Transverse colon (tissue), 4 donors: Measurements from ENCODE around the gene ADD1. TPM values are rescaled to one million over a fixed set of nuclear protein-coding genes. Genes with fewer than 3 reads are reported as not detected.
"Not testable (repeated sequence)": the region's sequence is repeated elsewhere in the genome, so short reads cannot be mapped to it uniquely, and the experiment has no call there.

Experiments used
- DNase-seq: peaks from one replicate; pipeline ENCODE4 v3.0.0-alpha.2; 2019
- H3K27ac ChIP-seq, 4 donors: fragments of 200-600 bp; sonication (generic); 2 replicates each; pipeline ENCODE4 v1.5.1; 2016 to 2018; ENCODE audit warnings: inconsistent platforms in 4 of 4
- H3K27me3 ChIP-seq: fragments of 200-600 bp; sonication (generic); 2 replicates; pipeline ENCODE4 v1.5.1; 2017; ENCODE audit warnings: inconsistent platforms
- H3K36me3 ChIP-seq, 4 donors: fragments of 200-600 bp; sonication (generic); 2 replicates each; pipeline ENCODE4 v1.5.1; 2017 to 2019; ENCODE audit warnings: inconsistent platforms in 4 of 4
- H3K4me1 ChIP-seq, 4 donors: fragments of 200-600 bp; sonication (generic); 2 replicates each; pipeline ENCODE4 v1.5.1; 2017 to 2020; ENCODE audit warnings: inconsistent platforms in 4 of 4
- H3K4me3 ChIP-seq, 4 donors: fragments of 200-600 bp; sonication (generic); 1 replicate in 1 of 4; 2 replicates in 3 of 4; pipeline versions ENCODE4 v1.5.1 to v1.6.1; 2017 to 2019; ENCODE audit warnings: inconsistent platforms in 4 of 4
- H3K9me3 ChIP-seq, 2 donors: fragments of 200-600 bp; sonication (generic); 2 replicates each; pipeline ENCODE4 v1.5.1; 2017 to 2019; ENCODE audit warnings: inconsistent platforms in 2 of 2
- CTCF ChIP-seq, 5 experiments: fragments of 200-600 bp in 3 of 5; fragments of 450-650 bp in 2 of 5; sonication (generic) in 3 of 5; IDR thresholded peaks; 1 replicate in 2 of 5; 2 replicates in 3 of 5; pipeline ENCODE4 v1.5.1; 2016 to 2017; ENCODE audit warnings: antibody characterized with exemption in 5 of 5, inconsistent platforms in 3 of 5, mild to moderate bottlenecking in 2 of 5, moderate library complexity in 1 of 5
- EP300 ChIP-seq: sonication (generic); formaldehyde crosslinking; IDR thresholded peaks from one replicate; pipeline ENCODE4 v1.6.1; 2017; ENCODE audit warnings: antibody characterized with exemption, low read depth
- POLR2A ChIP-seq: fragments of 450-650 bp; IDR thresholded peaks from one replicate; pipeline ENCODE4 v1.6.1; 2016; ENCODE audit warnings: antibody characterized with exemption, mild to moderate bottlenecking, moderate library complexity
- POLR2AphosphoS5 ChIP-seq, 3 donors: sonication (generic); formaldehyde crosslinking; IDR thresholded peaks; one replicate each; pipeline ENCODE4 v1.6.1; 2016; ENCODE audit warnings: antibody characterized with exemption in 3 of 3
- WGBS, 2 donors: methylation state at CpG; one replicate each; pipeline ENCODE4 v1.1.5; 2018; ENCODE audit warnings: low coverage in 1 of 2; 5-methylcytosine and 5-hydroxymethylcytosine counted together
- in situ Hi-C, 4 donors: fragments of 200-750 bp; cut with MboI; loops; one replicate each; pipeline versions ENCODE4 v1.15.0 to v1.15.1; 2017; ENCODE audit warnings: low sequenced_read_pairs in 3 of 4, low pct_ligation_motif_present in 1 of 4, low pct_unique_long_range_greater_than_20kb in 1 of 4
- intact Hi-C: fragments of 100-400 bp; cut with DNase I; formaldehyde crosslinking; loops from one replicate; pipeline ENCODE4 v1.15.1; 2023; ENCODE audit warnings: low total_unique reads
- total RNA-seq, 4 donors: library from RNA; depleted of rRNA; stranded (reverse); fragments of >200 nt; gene quantifications; one replicate each; pipeline ENCODE4 v1.1.0, GENCODE V29; 2016

ADD1 gene
- total RNA-seq, 4 donors from 2014 or later = 218 to 392 (median 299) TPM

DNA sequence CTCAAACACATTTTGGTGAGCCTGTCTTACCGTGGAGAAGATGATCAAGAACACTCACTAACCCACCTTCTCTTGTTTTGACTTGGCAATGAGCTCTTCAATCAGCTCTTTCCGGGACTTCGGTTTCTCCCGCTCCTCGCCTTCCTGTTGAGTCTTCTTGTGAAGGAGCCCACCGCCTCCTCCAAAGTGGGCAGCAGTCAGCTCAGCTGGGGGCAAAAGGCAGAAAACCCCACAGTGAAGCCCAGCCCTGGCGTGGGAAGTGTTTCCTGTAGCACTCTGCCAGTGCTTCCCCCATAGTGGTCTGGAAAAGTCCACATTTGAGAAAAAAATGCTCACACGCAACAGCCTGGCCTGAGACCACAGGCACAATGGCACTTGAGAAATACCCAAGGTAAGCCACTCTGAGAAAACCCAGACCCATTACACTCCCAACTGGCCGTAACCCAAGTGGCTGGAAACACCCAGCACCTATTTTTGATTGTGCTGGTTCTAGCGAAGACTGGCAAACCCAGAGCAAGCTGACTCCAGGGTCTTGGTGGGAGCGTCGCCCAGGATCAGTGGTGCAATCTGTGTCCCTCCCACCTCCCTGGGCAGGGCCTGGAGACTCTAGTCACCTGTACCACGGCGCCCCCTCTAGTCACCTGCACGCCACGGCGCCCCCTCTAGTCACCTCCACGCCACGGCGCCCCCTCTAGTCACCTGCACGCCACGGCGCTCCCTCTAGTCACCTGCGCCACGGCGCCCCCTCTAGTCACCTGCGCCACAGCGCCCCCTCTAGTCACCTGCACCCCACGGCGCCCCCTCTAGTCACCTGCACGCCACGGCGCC, 110.9 kb downstream of the ADD1 start:
- in situ Hi-C loops (loop anchor here in 1 of 4 donors (10.0 kb wide), 1 partner anchor 190 kb away; no protein-coding TSS in a partner anchor), intact Hi-C loops (no loop called here)
- peaks cover 0 to 5% (median 0%) of the 10 kb centered on the region in 4 donors for H3K4me1 ChIP-seq
- 68 to 100% methylated on average over 1 to 27 of the region's 33 CpGs for WGBS, 2 donors
- no peak for TF ChIP-seq POLR2AphosphoS5 (IDR thresholded peaks at IDR 0.05)
- TF ChIP-seq EP300 = no peak
- TF ChIP-seq CTCF (IDR thresholded peaks at IDR 0.05) = peak in 1 of 5 experiments; percentile 6
- TF ChIP-seq POLR2A = no peak
- H3K27me3 ChIP-seq = no peaks in the 10 kb centered on the region
- no peak for DNase-seq
- no peak overlapping the region for H3K27ac ChIP-seq
- H3K36me3 ChIP-seq = peaks cover 0 to 56% (median 30%) of the 10 kb centered on the region in 4 donors
- no peaks in the 10 kb centered on the region for H3K9me3 ChIP-seq
- H3K4me3 ChIP-seq = no peak overlapping the region

DNA sequence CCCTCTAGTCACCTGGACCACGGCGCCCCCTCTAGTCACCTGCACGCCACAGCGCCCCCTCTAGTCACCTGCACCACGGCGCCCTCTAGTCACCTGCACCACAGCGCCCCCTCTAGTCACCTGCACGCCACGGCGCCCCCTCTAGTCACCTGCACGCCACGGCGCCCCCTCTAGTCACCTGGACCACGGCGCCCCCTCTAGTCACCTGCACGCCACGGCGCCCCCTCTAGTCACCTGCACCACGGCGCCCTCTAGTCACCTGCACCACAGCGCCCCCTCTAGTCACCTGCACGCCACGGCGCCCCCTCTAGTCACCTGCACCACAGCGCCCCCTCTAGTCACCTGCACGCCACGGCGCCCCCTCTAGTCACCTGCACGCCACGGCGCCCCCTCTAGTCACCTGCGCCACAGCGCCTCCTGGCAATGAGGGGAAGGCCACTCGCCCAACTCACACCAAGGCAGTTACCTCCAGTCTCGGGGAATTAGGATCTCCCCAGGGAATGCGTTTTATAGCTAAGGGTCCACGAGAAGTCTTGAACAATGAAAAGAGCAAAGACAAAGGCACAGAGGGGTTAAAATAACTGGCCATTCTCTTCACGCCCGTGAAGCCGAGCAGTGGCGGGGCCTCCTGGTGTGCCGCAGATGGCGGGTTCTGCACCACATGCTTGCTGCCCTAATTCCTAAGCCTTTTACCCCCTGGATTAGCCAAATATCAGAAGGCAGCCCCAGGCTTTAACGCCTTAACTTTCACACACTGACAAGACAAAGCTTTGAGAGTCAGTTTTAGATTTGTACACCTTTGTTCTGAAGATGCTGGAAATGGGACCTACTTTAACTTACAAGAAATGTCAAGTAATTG, 111.8 kb downstream of the ADD1 start:
- DNase-seq, H3K9me3 ChIP-seq, H3K4me1 ChIP-seq, intact Hi-C loops, H3K27ac ChIP-seq, H3K27me3 ChIP-seq, H3K4me3 ChIP-seq: not testable (repeated sequence)
- H3K36me3 ChIP-seq = peaks cover 0 to 51% (median 28%) of the 10 kb centered on the region in 4 donors
- WGBS, 2 donors = 86 to 95% methylated on average over 1 to 24 of the region's 44 CpGs
- peak in 1 of 5 experiments; percentile 3 for TF ChIP-seq CTCF (IDR thresholded peaks at IDR 0.05)
- in situ Hi-C loops = loop anchor here in 1 of 4 donors (10.0 kb wide), 1 partner anchor 191 kb away; no protein-coding TSS in a partner anchor

GRCh38 chr4:2958446-2958845, 114.8 kb downstream of the ADD1 start:
- no peaks in the 10 kb centered on the region for H3K27me3 ChIP-seq
- no peaks in the 10 kb centered on the region for H3K9me3 ChIP-seq
- in situ Hi-C loops (loop anchor here in 1 of 4 donors (10.0 kb wide), 1 partner anchor 194 kb away; no protein-coding TSS in a partner anchor), intact Hi-C loops (no loop called here)
- H3K4me1 ChIP-seq = peaks cover 3 to 20% (median 13%) of the 10 kb centered on the region in 4 donors
- 72 to 73% methylated on average over 4 to 9 of the region's 9 CpGs for WGBS, 2 donors
- no peak overlapping the region for H3K27ac ChIP-seq
- DNase-seq = no peak
- TF ChIP-seq POLR2A = no peak
- no peak for TF ChIP-seq CTCF (IDR thresholded peaks at IDR 0.05)
- TF ChIP-seq POLR2AphosphoS5 (IDR thresholded peaks at IDR 0.05) = no peak
- TF ChIP-seq EP300 = no peak
- peaks cover 0 to 23% (median 13%) of the 10 kb centered on the region in 4 donors for H3K36me3 ChIP-seq
- no peak overlapping the region for H3K4me3 ChIP-seq

- H3K27ac ChIP-seq, intact Hi-C loops, H3K9me3 ChIP-seq, H3K4me3 ChIP-seq, in situ Hi-C loops, DNase-seq, H3K27me3 ChIP-seq: not testable (repeated sequence)
- 89 to 90% methylated on average over 4 of the region's 4 CpGs for WGBS, 2 donors
- Histone ChIP-seq H3K4me1 (peaks cover 3 to 26% (median 20%) of the 10 kb centered on the region in 4 donors), H3K36me3 (peaks cover 0 to 18% (median 8%) of the 10 kb centered on the region in 4 donors)
These were observed 116.8 kb downstream of the ADD1 start for GRCh38 chr4:2960450-2960849.
